Panc1 (cell line): ENCODE data around the gene WWOX.

Experiments used
- POLR2AphosphoS5 ChIP-seq: IDR thresholded peaks from 2 replicates; pipeline ENCODE4 v1.6.1; 2012; ENCODE audit warnings: mild to moderate bottlenecking, low read depth, low read length, moderate library complexity
- TCF7L2 ChIP-seq: IDR thresholded peaks from 2 replicates; pipeline ENCODE4 v1.6.1; 2011; ENCODE audit warnings: mild to moderate bottlenecking, low read depth, low read length, inconsistent platforms
- TF ChIP-seq, protein P1 (sequence below): fragments of 450-650 bp; IDR thresholded peaks from 2 replicates; pipeline ENCODE4 v1.5.1; 2017; ENCODE audit warnings: mild to moderate bottlenecking
- TF ChIP-seq, protein P2 (sequence below), 2 experiments: IDR thresholded peaks; 2 replicates each; pipeline ENCODE4 v1.6.1; 2011 to 2012; ENCODE audit warnings: low read depth in 2 of 2, control low read depth in 1 of 2, low read length in 1 of 2, mild to moderate bottlenecking in 1 of 2, moderate library complexity in 1 of 2; ENCODE audit not compliant: insufficient read depth in 1 of 2

DNA sequence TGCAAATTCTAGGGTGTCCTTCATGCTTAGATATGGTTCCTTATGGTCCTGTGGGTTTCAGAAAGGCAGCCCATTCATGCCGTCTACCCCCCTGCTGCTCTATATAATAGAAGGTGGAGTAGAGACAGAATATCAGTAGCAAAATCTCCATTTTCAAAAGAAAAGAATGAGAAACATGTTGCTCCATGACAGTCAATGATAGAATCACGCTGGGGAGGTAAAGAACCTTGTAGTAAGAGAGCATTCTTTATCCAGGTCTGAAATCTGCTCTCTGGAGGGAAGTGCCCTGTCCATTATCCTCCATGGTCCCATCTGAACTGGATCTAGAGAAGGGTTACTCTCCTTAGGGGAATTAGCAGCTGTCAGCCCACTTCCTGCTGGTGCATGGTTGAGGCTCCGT lies 272.8 kb downstream of the WWOX start:
- TF ChIP-seq, protein P1, sequence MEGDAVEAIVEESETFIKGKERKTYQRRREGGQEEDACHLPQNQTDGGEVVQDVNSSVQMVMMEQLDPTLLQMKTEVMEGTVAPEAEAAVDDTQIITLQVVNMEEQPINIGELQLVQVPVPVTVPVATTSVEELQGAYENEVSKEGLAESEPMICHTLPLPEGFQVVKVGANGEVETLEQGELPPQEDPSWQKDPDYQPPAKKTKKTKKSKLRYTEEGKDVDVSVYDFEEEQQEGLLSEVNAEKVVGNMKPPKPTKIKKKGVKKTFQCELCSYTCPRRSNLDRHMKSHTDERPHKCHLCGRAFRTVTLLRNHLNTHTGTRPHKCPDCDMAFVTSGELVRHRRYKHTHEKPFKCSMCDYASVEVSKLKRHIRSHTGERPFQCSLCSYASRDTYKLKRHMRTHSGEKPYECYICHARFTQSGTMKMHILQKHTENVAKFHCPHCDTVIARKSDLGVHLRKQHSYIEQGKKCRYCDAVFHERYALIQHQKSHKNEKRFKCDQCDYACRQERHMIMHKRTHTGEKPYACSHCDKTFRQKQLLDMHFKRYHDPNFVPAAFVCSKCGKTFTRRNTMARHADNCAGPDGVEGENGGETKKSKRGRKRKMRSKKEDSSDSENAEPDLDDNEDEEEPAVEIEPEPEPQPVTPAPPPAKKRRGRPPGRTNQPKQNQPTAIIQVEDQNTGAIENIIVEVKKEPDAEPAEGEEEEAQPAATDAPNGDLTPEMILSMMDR: no peak
- TF ChIP-seq POLR2AphosphoS5: no peak
- no peak for TF ChIP-seq TCF7L2
- TF ChIP-seq, protein P2, sequence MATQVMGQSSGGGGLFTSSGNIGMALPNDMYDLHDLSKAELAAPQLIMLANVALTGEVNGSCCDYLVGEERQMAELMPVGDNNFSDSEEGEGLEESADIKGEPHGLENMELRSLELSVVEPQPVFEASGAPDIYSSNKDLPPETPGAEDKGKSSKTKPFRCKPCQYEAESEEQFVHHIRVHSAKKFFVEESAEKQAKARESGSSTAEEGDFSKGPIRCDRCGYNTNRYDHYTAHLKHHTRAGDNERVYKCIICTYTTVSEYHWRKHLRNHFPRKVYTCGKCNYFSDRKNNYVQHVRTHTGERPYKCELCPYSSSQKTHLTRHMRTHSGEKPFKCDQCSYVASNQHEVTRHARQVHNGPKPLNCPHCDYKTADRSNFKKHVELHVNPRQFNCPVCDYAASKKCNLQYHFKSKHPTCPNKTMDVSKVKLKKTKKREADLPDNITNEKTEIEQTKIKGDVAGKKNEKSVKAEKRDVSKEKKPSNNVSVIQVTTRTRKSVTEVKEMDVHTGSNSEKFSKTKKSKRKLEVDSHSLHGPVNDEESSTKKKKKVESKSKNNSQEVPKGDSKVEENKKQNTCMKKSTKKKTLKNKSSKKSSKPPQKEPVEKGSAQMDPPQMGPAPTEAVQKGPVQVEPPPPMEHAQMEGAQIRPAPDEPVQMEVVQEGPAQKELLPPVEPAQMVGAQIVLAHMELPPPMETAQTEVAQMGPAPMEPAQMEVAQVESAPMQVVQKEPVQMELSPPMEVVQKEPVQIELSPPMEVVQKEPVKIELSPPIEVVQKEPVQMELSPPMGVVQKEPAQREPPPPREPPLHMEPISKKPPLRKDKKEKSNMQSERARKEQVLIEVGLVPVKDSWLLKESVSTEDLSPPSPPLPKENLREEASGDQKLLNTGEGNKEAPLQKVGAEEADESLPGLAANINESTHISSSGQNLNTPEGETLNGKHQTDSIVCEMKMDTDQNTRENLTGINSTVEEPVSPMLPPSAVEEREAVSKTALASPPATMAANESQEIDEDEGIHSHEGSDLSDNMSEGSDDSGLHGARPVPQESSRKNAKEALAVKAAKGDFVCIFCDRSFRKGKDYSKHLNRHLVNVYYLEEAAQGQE (IDR thresholded peaks at IDR 0.05; ENCODE audit: insufficient read depth in 1 of 2, low read depth in 2 of 2, low read length in 1 of 2): no peak
